WTC11 (cell line): ENCODE results near the gene CAMTA1. TPM values are rescaled to one million over a fixed set of nuclear protein-coding genes. Genes with fewer than 3 reads are reported as not detected.

Experiments
- ATAC-seq: fragments of 200-7000 bp; cut with Tn5 transposase; 2 replicates; pipeline ENCODE4 v1.10.0; 2021; ENCODE audit warnings: mild to moderate bottlenecking, moderate library complexity
- CTCF ChIA-PET: fragments of 300-600 bp; sonication (Branson Sonifier 250); formaldehyde crosslinking; loops from one replicate; lab custom pipeline; 2021; ENCODE audit warnings: antibody characterized with exemption; lab: Charles Lee
- POLR2A ChIA-PET: fragments of 350-600 bp; sonication (Branson Sonifier 250); formaldehyde crosslinking; loops from one replicate; lab custom pipeline; 2021; ENCODE audit warnings: antibody characterized with exemption; lab: Charles Lee
- DNase-seq: peaks from one replicate; pipeline ENCODE4 v3.0.0; 2021; ENCODE audit warnings: low spot score
- H3K27ac Mint-ChIP-seq: 2 replicates; pipeline ENCODE4 v1.8.0; 2021; ENCODE audit warnings: mixed read lengths
- H3K27me3 Mint-ChIP-seq: 2 replicates; pipeline ENCODE4 v1.8.0; 2021; ENCODE audit warnings: low read depth, mild to moderate bottlenecking, moderate library complexity, mixed read lengths
- H3K36me3 Mint-ChIP-seq: 2 replicates; pipeline ENCODE4 v1.8.0; 2021; ENCODE audit warnings: mixed read lengths
- H3K4me1 Mint-ChIP-seq: 2 replicates; pipeline ENCODE4 v1.8.0; 2022; ENCODE audit warnings: mixed read lengths
- H3K4me3 Mint-ChIP-seq: 2 replicates; pipeline ENCODE4 v1.8.0; 2021; ENCODE audit warnings: mild to moderate bottlenecking, moderate library complexity, mixed read lengths
- H3K9me3 Mint-ChIP-seq: 2 replicates; pipeline ENCODE4 v1.8.0; 2021; ENCODE audit warnings: mixed read lengths
- ATF2 ChIP-seq: sonication (generic); formaldehyde crosslinking; IDR thresholded peaks from 2 replicates; pipeline ENCODE4 v1.8.1; 2022; ENCODE audit warnings: low read depth, missing genetic modification reagents, borderline replicate concordance
- E2F1 ChIP-seq: sonication (generic); formaldehyde crosslinking; IDR thresholded peaks from 2 replicates; pipeline ENCODE4 v1.8.0; 2022; ENCODE audit warnings: mild to moderate bottlenecking, missing genetic modification reagents
- ESRRA ChIP-seq: sonication (generic); formaldehyde crosslinking; IDR thresholded peaks from 2 replicates; pipeline ENCODE4 v1.8.1; 2022; ENCODE audit warnings: mild to moderate bottlenecking, missing genetic modification reagents, borderline replicate concordance
- GABPB1 ChIP-seq: sonication (generic); formaldehyde crosslinking; IDR thresholded peaks from 2 replicates; pipeline ENCODE4 v1.8.1; 2023; ENCODE audit warnings: mild to moderate bottlenecking, missing genetic modification reagents
- GTF2I ChIP-seq: fragments of 250-450 bp; sonication (Bioruptor Pico); conservative IDR thresholded peaks from 2 replicates; pipeline ENCODE4 v1.4.0; 2021; ENCODE audit warnings: mild to moderate bottlenecking
- JUN ChIP-seq: sonication (generic); formaldehyde crosslinking; IDR thresholded peaks from 2 replicates; pipeline ENCODE4 v1.8.0; 2023; ENCODE audit warnings: mild to moderate bottlenecking, missing genetic modification reagents
- SMAD4 ChIP-seq: sonication (generic); formaldehyde crosslinking; IDR thresholded peaks from 2 replicates; pipeline ENCODE4 v1.8.0; 2022; ENCODE audit warnings: mild to moderate bottlenecking, missing genetic modification reagents
- TCF7 ChIP-seq: sonication (generic); formaldehyde crosslinking; IDR thresholded peaks from 2 replicates; pipeline ENCODE4 v1.8.0; 2022; ENCODE audit warnings: mild to moderate bottlenecking, low read depth, missing genetic modification reagents, moderate library complexity
- TEAD4 ChIP-seq: sonication (generic); formaldehyde crosslinking; IDR thresholded peaks from 2 replicates; pipeline ENCODE4 v1.8.0; 2022; ENCODE audit warnings: mild to moderate bottlenecking, missing genetic modification reagents
- ZBTB21 ChIP-seq: sonication (generic); formaldehyde crosslinking; IDR thresholded peaks from 2 replicates; pipeline ENCODE4 v1.8.1; 2023; ENCODE audit warnings: mild to moderate bottlenecking, missing genetic modification reagents, borderline replicate concordance
- ZNF219 ChIP-seq: sonication (generic); formaldehyde crosslinking; IDR thresholded peaks from 2 replicates; pipeline ENCODE4 v1.8.0; 2023; ENCODE audit warnings: missing genetic modification reagents, mild to moderate bottlenecking, borderline replicate concordance
- ZNF396 ChIP-seq: fragments of 250-450 bp; sonication (Bioruptor Pico); IDR thresholded peaks from 2 replicates; pipeline ENCODE4 v1.8.0; 2021; ENCODE audit warnings: mild to moderate bottlenecking, moderate library complexity, borderline replicate concordance
- ZNF425 ChIP-seq: fragments of 250-450 bp; sonication (Bioruptor Pico); conservative IDR thresholded peaks from 2 replicates; pipeline ENCODE4 v1.9.0; 2021; ENCODE audit warnings: mild to moderate bottlenecking
- ZNF532 ChIP-seq: fragments of 250-450 bp; sonication (Bioruptor Pico); IDR thresholded peaks from 2 replicates; pipeline ENCODE4 v1.9.0; 2021; ENCODE audit warnings: mild to moderate bottlenecking, borderline replicate concordance
- ZNF671 ChIP-seq: fragments of 250-450 bp; sonication (Bioruptor Pico); IDR thresholded peaks from 2 replicates; pipeline ENCODE4 v1.8.0; 2021; ENCODE audit warnings: mild to moderate bottlenecking
- total RNA-seq: library from RNA; stranded (reverse); gene quantifications from 3 replicates; pipeline ENCODE4 v1.2.3, GENCODE V29; 2021
- TF ChIP-seq, protein P1 (sequence below): sonication (generic); formaldehyde crosslinking; conservative IDR thresholded peaks from 2 replicates; pipeline ENCODE4 v1.8.1; 2022; ENCODE audit warnings: mild to moderate bottlenecking, missing genetic modification reagents
- TF ChIP-seq, protein P2 (sequence below): sonication (generic); formaldehyde crosslinking; IDR thresholded peaks from 2 replicates; pipeline ENCODE4 v1.8.1; 2023; ENCODE audit warnings: mild to moderate bottlenecking, missing genetic modification reagents

CAMTA1 gene
- total RNA-seq, 1 experiment from 2014 or later, result 86.4 TPM

- no peaks in the 10 kb centered on the region for H3K27me3 Mint-ChIP-seq
- no peak overlapping the region for H3K27ac Mint-ChIP-seq
- no peak overlapping the region for H3K4me3 Mint-ChIP-seq
- no peak for TF ChIP-seq GTF2I
- no peak for TF ChIP-seq ZNF396 (CRISPR knock-in tag)
- TF ChIP-seq ZBTB21, result no peak
- no peak for TF ChIP-seq ZNF532 (CRISPR knock-in tag)
- TF ChIP-seq ESRRA (CRISPR knock-in tag), result no peak
- TF ChIP-seq GABPB1 (CRISPR knock-in tag), result no peak
- no peak for TF ChIP-seq ZNF219 (CRISPR knock-in tag)
- no peak for TF ChIP-seq TEAD4 (CRISPR knock-in tag)
- no peak for TF ChIP-seq SMAD4 (CRISPR knock-in tag)
- TF ChIP-seq ATF2 (CRISPR knock-in tag), result no peak
- no peak for TF ChIP-seq ZNF425
- TF ChIP-seq ZNF671 (CRISPR knock-in tag), result no peak
- ATAC-seq, result no peak
- H3K4me1 Mint-ChIP-seq, result no peaks in the 10 kb centered on the region
- no peak for DNase-seq
- POLR2A ChIA-PET, result no interaction called here
- no peaks in the 10 kb centered on the region for H3K36me3 Mint-ChIP-seq
- CTCF ChIA-PET, result no interaction called here
- no peaks in the 10 kb centered on the region for H3K9me3 Mint-ChIP-seq
Measured at GRCh38 chr1:7004181-7004580, 218.9 kb downstream of the CAMTA1 start.

GRCh38 chr1:7005762-7006161, 220.5 kb downstream of the CAMTA1 start:
- DNase-seq, result no peak
- no peaks in the 10 kb centered on the region for H3K36me3 Mint-ChIP-seq
- no peak overlapping the region for H3K4me3 Mint-ChIP-seq
- POLR2A ChIA-PET, result no interaction called here
- H3K27ac Mint-ChIP-seq, result no peak overlapping the region
- no peaks in the 10 kb centered on the region for H3K27me3 Mint-ChIP-seq
- H3K4me1 Mint-ChIP-seq, result no peaks in the 10 kb centered on the region
- H3K9me3 Mint-ChIP-seq, result no peaks in the 10 kb centered on the region
- no peak for ATAC-seq
- TF ChIP-seq JUN (CRISPR knock-in tag), result no peak
- no peak for TF ChIP-seq E2F1
- TF ChIP-seq, protein P1, sequence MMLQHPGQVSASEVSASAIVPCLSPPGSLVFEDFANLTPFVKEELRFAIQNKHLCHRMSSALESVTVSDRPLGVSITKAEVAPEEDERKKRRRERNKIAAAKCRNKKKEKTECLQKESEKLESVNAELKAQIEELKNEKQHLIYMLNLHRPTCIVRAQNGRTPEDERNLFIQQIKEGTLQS, result no peak
- TF ChIP-seq, protein P2, sequence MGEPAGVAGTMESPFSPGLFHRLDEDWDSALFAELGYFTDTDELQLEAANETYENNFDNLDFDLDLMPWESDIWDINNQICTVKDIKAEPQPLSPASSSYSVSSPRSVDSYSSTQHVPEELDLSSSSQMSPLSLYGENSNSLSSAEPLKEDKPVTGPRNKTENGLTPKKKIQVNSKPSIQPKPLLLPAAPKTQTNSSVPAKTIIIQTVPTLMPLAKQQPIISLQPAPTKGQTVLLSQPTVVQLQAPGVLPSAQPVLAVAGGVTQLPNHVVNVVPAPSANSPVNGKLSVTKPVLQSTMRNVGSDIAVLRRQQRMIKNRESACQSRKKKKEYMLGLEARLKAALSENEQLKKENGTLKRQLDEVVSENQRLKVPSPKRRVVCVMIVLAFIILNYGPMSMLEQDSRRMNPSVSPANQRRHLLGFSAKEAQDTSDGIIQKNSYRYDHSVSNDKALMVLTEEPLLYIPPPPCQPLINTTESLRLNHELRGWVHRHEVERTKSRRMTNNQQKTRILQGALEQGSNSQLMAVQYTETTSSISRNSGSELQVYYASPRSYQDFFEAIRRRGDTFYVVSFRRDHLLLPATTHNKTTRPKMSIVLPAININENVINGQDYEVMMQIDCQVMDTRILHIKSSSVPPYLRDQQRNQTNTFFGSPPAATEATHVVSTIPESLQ (CRISPR knock-in tag), result no peak
- TF ChIP-seq TCF7, result no peak
- CTCF ChIA-PET, result no interaction called here
